ENCODE data around the gene PMP22. TPM values are rescaled to one million over a fixed set of nuclear protein-coding genes. Genes with fewer than 3 reads are reported as not detected.

Gene PMP22
- polyA plus RNA-seq, 1 donor from 2014 or later, result not detected

GRCh38 chr17:15245054-15245453, 20.1 kb downstream of the PMP22 start:
- Histone ChIP-seq H3K27me3 (ENCODE audit: insufficient read depth, low read depth, low read length) (no peaks in the 10 kb centered on the region), H3K27ac (ENCODE audit: low read length) (no peak overlapping the region), H3F3A (ENCODE audit: insufficient read depth, low read length, poor library complexity, severe bottlenecking) (no peaks in the 10 kb centered on the region), H3K9ac (ENCODE audit: low read length) (no peak overlapping the region), H3K4me2 (ENCODE audit: low read length) (no peak overlapping the region), H2AFZ (ENCODE audit: low read depth, low read length) (no peak overlapping the region), H3K9me2 (ENCODE audit: insufficient read depth, low read length) (no peaks in the 10 kb centered on the region), H3K4me3 (ENCODE audit: low read length) (no peak overlapping the region), H4K20me1 (ENCODE audit: insufficient read depth) (no peaks in the 10 kb centered on the region), H3K79me2 (replicated peaks; ENCODE audit: insufficient read depth, low read length) (no peaks in the 10 kb centered on the region), H3K9me3 (ENCODE audit: low read length) (no peaks in the 10 kb centered on the region), H3K36me3 (ENCODE audit: insufficient read depth, low read length) (no peaks in the 10 kb centered on the region)
- TF ChIP-seq EZH2 (IDR thresholded peaks at IDR 0.05; ENCODE audit: borderline replicate concordance, insufficient read depth, low read length, poor library complexity, severe bottlenecking), result no peak
- no peak for TF ChIP-seq POLR2AphosphoS5 (IDR thresholded peaks at IDR 0.05)
- TF ChIP-seq CTCF (IDR thresholded peaks at IDR 0.05; ENCODE audit: poor library complexity, severe bottlenecking), result no peak
- no peak for TF ChIP-seq EP300 (conservative IDR thresholded peaks at IDR 0.05; ENCODE audit: poor library complexity, severe bottlenecking)
- TF ChIP-seq REST (IDR thresholded peaks at IDR 0.05; ENCODE audit: borderline replicate concordance), result no peak
- TF ChIP-seq MXI1 (conservative IDR thresholded peaks at IDR 0.05; ENCODE audit: poor library complexity, severe bottlenecking), result no peak
- no peak for TF ChIP-seq TAF1 (IDR thresholded peaks at IDR 0.05; ENCODE audit: low read depth)
- TF ChIP-seq SMC3 (conservative IDR thresholded peaks at IDR 0.05; ENCODE audit: poor library complexity), result no peak

GRCh38 chr17:15240644-15241043, 24.5 kb downstream of the PMP22 start:
- no peaks in the 10 kb centered on the region for H3K9me3 ChIP-seq (ENCODE audit: low read length)
- no peaks in the 10 kb centered on the region for H3K27me3 ChIP-seq (ENCODE audit: insufficient read depth, low read depth, low read length)
- H3K4me2 ChIP-seq (ENCODE audit: low read length), result no peak overlapping the region
- H2AFZ ChIP-seq (ENCODE audit: low read depth, low read length), result no peak overlapping the region
- no peaks in the 10 kb centered on the region for H3K36me3 ChIP-seq (ENCODE audit: insufficient read depth, low read length)
- H3K27ac ChIP-seq (ENCODE audit: low read length), result no peak overlapping the region
- H3F3A ChIP-seq (ENCODE audit: insufficient read depth, low read length, poor library complexity, severe bottlenecking), result no peaks in the 10 kb centered on the region
- no peaks in the 10 kb centered on the region for H4K20me1 ChIP-seq (ENCODE audit: insufficient read depth)
- H3K9me2 ChIP-seq (ENCODE audit: insufficient read depth, low read length), result no peaks in the 10 kb centered on the region
- H3K9ac ChIP-seq (ENCODE audit: low read length), result no peak overlapping the region
- H3K79me2 ChIP-seq (replicated peaks; ENCODE audit: insufficient read depth, low read length), result no peaks in the 10 kb centered on the region
- no peak for TF ChIP-seq POLR2AphosphoS5 (IDR thresholded peaks at IDR 0.05)
- H3K4me3 ChIP-seq (ENCODE audit: low read length), result no peak overlapping the region

GRCh38 chr17:15239491-15239890, 25.6 kb downstream of the PMP22 start:
- no peaks in the 10 kb centered on the region for H3F3A ChIP-seq (ENCODE audit: insufficient read depth, low read length, poor library complexity, severe bottlenecking)
- H4K20me1 ChIP-seq (ENCODE audit: insufficient read depth), result no peaks in the 10 kb centered on the region
- no peaks in the 10 kb centered on the region for H3K79me2 ChIP-seq (replicated peaks; ENCODE audit: insufficient read depth, low read length)
- H3K4me3 ChIP-seq (ENCODE audit: low read length), result no peak overlapping the region
- no peak overlapping the region for H2AFZ ChIP-seq (ENCODE audit: low read depth, low read length)
- no peak overlapping the region for H3K27ac ChIP-seq (ENCODE audit: low read length)
- no peaks in the 10 kb centered on the region for H3K27me3 ChIP-seq (ENCODE audit: insufficient read depth, low read depth, low read length)
- H3K9me2 ChIP-seq (ENCODE audit: insufficient read depth, low read length), result no peaks in the 10 kb centered on the region
- H3K36me3 ChIP-seq (ENCODE audit: insufficient read depth, low read length), result no peaks in the 10 kb centered on the region
- TF ChIP-seq RAD21 (conservative IDR thresholded peaks at IDR 0.05) (no peak), REST (IDR thresholded peaks at IDR 0.05; ENCODE audit: borderline replicate concordance) (no peak), CTCF (IDR thresholded peaks at IDR 0.05; ENCODE audit: poor library complexity, severe bottlenecking) (no peak), SMC3 (conservative IDR thresholded peaks at IDR 0.05; ENCODE audit: poor library complexity) (no peak), EZH2 (IDR thresholded peaks at IDR 0.05; ENCODE audit: borderline replicate concordance, insufficient read depth, low read length, poor library complexity, severe bottlenecking) (no peak), MXI1 (conservative IDR thresholded peaks at IDR 0.05; ENCODE audit: poor library complexity, severe bottlenecking) (no peak), TAF1 (IDR thresholded peaks at IDR 0.05; ENCODE audit: low read depth) (no peak), EP300 (conservative IDR thresholded peaks at IDR 0.05; ENCODE audit: poor library complexity, severe bottlenecking) (no peak), POLR2AphosphoS5 (IDR thresholded peaks at IDR 0.05) (no peak)
- H3K9me3 ChIP-seq (ENCODE audit: low read length), result no peaks in the 10 kb centered on the region
- H3K9ac ChIP-seq (ENCODE audit: low read length), result no peak overlapping the region
- H3K4me2 ChIP-seq (ENCODE audit: low read length), result no peak overlapping the region
